Fibroblast of skin of left biceps (primary cell): ENCODE results near the gene CD46.

Source experiments
- DNase-seq, 2 experiments: peaks; one replicate each; pipeline ENCODE4 v3.0.0-alpha.2; 2013; ENCODE audit warnings: low read depth in 2 of 2

Gene CD46

DNA sequence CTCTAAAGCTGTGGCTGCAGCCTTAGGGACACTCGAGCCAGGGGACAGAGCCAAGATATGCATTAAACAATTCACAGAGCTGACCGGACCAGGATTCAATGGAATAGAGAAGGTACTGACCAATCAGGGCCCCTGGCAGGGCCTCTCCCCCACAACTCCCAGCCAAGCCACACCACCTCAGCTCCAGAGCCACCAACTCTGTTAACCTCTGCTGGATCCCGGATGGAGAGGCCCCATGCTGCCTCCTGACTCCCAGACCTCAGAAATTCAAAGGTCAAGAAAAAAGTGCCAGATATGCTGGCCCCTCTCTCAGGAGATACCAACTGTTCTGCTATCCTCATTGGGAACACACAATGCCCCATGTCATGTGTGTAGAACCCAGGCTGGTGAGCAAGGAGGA is 62.1 kb downstream of the CD46 start:
- no peak for DNase-seq

DNA sequence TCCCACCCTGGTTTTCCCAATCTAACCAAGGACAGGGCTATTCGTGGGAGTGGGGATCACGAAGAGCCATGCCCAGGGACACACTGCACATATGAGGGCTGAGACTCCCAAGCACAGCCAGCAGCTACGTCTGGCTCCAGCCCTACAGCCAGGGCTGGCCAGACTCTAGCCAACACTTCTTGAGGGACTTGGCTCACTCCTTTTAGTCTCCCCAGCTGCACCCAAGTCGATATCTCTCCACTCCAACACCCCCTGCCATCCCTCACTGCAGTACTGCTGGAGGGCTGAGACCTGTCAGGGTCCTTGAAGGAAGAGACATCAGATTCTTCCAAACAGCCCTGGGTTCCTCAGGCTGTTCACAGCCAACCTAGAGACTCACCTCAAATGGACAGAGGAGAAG is 62.6 kb downstream of the CD46 start:
- no peak for DNase-seq

DNA sequence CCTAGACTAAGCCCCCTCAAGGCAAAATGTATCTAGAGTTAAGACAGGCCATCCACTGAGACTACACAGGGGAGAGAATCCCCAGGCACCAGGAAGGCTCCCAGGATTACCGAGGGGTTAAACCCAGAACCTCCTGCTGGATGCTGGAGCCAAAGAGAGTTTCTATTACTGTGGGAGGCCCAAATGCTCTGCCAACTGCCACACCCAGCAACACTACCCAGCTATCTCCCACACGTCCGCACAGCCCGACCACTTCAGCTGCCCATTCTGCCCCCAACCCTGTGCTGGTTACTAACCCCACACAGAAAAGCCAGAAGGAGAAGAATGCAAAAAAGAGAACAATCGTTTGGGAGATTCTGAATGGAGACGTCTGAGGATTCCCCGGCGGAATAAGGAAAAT is 63.6 kb downstream of the CD46 start:
- DNase-seq = no peak

DNA sequence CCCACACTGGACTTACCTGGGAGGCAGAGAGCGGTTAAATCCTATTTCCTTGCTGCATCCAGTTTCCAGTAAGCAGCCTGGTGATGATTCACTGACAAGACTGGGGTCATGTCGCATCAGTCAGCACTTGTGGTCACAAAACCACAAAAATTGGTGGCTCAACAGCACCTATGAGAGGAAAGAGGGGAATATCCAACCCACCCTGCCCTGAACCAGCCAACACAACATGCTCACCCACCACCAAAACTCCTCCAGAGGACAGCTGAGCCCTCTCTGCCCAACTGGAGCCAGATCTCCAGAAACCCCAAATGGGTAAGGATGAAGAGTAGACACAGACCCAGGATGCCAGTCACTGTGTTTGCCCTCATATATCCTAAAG is 64.0 kb downstream of the CD46 start:
- no peak for DNase-seq

DNA sequence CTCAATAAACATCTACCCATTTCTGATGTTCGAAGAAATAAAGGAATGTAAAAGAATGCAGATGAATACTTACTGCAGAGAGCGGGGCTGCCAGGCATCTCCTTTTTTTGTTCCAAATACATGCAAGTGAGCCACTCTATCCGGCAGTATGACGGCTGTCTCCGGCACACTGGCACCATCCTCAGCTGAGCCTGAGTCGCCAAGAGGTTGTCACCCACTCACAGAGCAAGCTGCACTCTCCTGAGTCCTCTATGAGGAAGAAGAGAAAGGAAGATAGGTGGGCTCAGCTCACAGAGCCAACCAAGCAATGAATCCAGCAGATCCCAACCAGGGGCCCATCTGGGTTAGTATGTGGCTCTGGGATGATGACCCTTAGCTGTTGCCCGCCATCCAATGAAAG is 65.3 kb downstream of the CD46 start:
- DNase-seq = no peak

DNA sequence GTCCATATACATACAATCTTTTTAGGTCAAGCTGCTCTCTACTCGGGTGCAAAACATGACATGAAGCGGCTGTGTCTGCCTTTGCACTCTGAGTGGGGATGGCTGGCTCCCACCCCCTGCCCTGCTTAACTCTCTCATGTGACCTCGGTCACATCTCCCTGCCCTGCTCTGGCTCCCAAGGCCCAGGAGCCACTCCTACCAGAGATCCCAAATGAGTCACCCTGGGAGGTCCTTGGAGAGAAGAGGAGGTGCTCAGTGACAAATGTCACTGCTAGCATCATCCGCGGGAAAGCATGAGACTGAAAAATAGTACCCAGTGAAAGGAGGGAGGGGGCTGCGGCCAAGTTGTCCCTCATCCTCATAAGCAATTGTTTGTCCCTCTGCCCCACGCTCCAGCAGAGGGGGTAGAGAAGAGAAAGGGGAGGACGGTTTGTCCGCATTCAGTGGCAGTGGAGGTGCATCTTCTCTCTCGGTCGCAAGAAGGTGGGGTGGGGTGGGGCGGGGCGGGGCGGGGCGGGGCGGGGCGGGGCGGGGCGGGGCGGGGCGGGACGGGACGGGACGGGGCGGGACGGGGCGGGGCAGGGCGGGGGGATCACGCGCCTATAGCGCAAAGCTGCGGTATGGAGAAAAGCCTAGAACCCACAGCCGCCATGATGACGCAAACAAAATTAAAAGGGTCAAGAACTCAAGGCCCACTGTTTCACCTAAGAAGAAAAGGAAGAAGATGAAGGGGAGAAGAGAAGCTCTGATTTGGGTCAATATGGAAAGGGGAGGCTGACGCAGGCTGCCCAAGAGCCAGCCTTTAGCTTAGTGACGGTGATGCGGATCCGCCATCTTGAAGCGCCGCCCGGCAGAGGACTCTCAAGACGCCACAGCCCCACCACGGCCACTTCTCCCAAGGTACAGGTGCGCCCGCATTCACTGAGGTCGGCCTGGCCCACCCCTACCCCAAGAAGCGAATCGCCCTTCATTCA is 66.2 kb downstream of the CD46 start:
- DNase-seq = no peak

DNA sequence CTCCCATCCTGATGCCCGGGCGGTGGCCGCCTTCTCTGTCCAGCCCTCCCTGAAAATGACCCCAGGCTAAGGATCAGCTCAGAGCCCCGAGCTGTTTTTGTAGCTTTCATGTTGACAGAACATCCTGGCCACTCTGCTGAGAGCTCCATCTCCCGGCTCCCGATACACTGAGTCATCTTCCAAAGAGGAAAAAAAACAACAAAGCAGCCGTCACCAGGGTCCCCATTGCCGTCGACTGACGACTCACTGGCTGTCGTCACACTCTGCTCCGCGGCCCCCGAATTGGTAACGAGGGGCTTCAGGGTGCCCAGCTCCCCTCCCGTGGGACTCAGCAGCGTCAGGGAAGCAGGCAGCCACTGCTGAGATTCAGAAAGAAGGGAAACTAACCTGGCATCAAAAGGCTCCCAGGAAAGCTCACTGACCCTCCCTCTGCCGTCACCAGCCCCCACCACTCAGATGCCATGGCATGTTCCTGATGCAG is 67.2 kb downstream of the CD46 start:
- no peak for DNase-seq

DNA sequence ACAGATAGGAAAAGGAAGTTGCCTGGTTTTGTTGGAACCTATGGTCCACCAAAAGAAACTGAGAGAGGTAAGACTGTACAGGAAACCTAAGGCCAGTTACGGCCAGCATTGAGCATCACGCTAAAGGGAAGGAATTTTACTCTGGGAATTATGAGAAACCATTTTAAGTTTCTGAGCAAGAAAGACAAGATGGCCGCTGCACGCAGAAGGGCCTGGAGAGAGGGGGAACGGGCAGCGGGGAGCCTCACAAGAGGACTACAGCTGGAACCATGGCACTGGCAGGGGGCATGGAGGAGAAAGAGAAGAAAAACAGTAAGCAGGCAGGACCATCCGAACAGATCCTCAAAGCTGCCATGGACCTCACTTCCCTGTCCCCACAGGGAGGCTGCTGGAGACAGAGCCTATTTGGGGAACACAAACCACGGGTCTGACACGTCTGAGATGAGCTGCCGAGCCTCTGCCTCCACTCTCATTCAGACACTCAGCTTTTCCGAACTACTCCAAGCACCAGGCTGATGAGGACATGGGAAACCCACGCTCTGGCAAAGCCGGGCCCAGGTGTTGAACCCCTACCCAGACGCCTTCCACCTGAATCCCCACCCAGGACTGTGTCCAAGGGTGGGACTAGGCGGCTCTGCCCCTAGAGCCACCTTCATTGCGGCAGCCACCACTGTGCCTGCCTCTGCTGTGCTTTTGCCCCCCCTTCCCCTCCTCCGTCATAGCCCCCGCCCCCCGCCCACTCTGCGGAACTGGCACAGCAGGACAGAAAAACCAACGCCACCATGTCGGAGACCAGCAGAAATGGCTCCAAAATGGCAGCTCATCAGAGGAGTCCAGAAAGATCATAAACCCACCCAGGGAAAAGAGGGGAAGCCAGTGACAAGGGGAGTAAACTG is 69.0 kb downstream of the CD46 start:
- no peak for DNase-seq

DNA sequence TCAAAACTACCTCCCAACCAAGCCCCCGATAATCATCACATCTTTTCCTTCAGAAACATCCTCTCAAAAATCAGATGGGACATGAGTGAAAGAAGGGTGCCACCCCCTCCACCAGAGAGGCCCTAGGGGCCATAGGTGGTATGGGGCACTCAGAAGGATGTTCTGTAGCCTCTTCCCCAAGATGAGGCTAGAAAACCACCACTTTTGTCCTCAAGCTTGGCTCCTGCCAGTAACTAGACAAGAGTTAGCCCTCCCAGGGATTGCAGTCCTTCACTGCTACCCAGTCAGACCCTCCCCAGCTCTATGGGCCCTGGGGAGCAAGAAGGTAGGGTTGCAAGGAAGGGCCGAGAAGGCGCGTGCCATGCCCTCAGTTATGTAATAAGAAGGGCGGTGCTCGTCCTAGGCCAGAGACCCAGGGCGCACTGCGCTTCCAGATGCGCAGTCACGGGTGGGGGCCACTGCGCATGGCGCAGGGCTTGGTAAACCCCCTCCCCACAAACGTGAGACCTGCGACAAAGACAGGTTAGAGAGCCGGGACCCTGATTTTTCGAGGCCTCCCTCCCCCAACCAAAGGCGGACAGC is 69.7 kb downstream of the CD46 start:
- DNase-seq = no peak

DNA sequence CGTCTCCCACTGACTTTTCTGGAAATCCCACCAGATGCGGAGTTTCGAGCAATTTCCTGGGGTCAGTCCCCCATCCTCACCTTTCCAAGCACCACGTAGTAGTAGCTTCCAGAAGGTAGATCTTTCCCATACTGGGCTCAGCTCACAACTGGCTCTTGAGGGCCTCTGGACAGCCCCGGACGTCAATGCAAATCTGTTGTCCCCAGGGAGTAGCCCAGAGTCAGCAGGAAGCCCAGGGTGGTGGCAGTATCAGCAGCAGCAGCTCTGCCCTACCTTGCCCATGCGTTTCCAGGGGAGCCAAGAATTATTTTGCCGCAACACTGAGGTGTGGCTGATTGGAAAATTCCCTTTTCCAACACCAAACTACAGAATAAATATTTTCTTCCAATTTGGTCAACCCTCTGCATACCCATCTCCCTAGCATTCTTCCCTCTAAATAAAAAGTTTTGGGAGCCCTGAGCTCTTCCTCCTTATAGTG is 70.3 kb downstream of the CD46 start:
- DNase-seq = no peak

DNA sequence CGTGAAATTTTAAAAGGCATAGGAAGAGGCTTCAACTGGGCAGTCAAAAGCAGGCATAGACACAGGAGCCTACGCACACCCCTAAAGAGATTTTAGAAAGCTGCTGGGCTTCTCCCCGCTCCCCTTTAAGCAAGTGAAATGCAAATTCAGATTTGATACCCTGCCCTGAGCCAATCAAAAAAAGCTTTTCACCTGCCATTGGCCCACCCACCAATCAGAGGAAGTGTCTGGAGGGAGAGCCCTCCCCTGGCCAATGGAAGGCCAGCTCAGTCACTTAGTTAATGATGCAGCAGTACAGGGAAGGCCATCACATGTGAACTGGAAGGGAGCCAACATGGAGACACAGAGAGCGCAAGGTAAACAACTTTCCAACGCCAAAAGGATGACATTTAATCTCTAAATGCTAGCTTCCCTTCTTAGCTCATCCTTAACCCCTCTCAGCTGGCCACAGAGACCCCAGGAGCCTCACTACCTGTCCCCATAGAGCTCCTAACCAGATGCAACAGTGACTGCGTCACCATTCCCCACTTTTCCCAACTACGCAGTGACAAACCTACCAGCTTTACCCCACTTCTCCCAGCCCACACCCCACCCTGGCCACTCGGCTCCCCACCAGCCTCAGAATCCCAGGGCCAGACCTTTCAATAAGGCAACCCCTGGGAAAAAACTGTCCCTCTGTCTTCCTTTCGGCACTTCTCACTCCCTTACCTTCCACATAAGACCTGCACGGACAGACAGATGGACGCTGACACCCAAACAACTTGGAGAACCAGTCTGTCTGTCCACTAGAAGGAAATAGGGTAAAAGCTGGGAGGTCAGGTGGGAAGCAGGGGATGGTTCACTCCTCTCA is 71.0 kb downstream of the CD46 start:
- DNase-seq = no peak

DNA sequence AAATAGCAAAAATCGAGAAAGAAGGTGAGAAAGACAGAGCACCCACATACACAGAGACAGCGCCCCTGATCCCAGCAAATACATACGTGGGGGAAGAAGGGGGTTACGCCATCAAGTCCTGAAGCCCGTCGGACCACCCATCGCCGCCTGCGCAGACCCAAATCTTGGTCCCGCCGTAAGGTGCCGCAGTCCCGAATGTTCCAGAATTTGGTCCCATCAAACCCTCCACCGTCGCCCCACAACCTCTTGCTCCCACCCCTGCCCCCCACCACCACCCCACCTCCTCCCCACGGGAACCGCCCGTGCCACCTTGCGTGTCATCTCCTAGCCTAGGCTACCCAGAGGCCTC is 71.7 kb downstream of the CD46 start:
- DNase-seq = no peak

DNA sequence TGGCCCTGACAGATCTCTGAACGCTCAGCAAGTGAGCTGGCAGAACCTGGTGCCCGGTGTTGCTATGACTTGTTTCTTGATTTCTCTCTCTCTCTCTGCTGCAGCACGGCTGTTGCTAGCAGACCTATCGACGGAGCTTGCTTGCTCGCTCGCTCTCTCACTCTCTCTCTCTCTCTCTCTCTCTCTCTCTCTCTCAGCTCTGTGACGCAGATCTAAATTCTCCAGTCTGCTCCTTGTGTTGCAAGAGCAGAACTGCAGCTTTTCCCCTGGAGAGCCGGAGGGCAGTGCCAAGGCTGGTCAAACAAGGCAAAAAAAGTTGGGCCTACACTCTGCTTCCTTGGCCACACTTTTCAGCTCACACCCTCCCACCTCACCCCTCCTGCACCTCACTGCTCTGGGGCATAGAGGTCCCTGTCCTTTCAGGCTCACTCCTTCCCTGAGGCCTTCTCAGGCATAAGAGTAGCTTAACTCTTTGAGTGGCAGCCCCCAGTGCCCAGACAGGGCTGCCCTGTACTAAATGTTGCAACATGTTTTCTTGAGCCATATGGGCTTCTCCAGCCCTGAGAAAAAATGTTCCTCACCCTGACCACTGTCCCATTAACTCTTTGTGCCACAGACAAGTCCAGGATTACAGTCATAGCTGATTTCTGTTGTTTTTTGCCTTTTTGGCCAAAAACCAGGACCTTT is 72.2 kb downstream of the CD46 start:
- DNase-seq = peak; percentile 74 to 79

DNA sequence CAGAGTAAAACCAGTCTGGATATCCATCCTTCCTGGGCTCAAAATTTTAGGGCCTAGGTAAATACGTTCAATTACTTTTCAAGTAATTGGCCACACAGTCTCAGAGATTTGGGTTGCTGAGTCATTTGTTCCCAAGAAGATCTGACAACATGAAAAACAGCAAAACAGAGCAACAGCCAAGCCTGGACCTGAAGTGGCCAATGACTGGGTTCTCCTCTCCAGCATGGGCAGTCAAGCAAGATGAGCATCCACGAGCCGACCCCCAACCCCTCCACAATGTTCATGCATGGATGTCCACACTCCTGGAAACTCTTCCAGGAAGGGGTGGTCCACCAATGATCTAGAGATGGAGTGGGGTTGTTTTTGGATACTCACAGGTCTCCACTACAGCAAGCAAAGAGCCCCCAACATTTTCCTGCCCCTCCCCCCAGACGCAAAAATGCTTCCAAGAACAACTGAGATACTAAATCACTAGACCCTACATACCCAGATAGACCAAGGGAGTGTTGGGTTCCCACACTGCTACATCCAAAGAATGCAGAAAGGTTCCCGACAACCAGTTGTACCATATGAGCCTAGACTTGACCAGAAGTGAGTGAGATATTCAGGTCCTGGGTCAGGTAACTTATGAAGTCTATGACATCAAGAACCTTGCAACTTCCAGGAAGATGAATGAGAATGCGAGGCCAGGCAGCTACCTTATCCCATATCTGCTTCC is 73.0 kb downstream of the CD46 start:
- DNase-seq = no peak

DNA sequence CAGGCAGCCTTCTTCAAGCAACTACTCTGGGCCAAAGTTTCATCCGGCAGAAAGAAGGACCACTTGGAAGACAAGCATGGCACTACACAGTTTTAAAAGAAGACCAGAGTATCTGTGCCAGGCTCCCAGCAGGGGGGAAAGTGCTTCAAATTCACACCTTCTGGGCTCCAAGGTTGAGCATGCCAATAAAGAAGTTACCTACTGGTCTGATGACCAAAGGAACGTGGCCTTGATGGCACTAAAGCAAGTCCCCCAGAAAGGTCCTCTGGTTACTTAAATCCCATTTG is 73.5 kb downstream of the CD46 start:
- DNase-seq = no peak

DNA sequence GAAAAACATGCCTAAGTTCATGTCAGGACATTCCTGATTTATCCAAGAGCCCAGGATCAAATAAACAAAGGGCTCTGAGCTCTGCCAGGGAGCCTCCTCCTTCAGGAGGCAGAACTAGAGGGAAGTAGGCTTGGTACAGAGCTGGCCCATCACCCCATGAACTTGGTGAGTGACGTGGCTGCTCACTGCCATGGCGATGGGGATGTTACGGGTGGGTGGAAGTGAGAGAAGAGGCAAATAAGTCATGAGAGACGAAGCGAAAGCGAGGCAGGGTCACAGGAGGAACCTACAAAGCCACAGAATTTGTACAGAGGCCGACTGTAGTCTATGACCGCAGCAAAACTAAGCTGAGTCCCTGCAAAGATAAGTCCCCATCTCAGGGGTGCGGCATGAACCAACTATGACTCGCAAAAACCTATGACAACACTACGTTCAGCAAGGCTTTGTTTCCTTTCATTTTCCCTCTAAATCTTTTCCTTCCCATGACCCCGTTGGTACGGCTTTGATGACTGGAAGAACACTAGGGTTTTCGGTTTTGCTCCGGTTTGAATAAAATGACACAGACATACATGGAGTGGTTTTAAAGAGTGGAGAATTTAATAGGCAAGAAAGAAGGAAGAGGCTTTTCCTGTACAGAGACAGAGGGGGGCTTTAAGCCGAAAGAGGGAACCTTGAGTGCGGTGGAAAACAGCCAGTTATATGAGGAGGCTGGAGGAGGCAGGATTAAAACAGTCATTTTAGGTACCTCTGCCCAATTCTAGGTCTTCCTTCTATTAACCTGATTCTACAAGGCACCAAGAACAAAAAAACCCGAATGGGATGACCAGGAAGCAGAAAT is 74.1 kb downstream of the CD46 start:
- no peak for DNase-seq

DNA sequence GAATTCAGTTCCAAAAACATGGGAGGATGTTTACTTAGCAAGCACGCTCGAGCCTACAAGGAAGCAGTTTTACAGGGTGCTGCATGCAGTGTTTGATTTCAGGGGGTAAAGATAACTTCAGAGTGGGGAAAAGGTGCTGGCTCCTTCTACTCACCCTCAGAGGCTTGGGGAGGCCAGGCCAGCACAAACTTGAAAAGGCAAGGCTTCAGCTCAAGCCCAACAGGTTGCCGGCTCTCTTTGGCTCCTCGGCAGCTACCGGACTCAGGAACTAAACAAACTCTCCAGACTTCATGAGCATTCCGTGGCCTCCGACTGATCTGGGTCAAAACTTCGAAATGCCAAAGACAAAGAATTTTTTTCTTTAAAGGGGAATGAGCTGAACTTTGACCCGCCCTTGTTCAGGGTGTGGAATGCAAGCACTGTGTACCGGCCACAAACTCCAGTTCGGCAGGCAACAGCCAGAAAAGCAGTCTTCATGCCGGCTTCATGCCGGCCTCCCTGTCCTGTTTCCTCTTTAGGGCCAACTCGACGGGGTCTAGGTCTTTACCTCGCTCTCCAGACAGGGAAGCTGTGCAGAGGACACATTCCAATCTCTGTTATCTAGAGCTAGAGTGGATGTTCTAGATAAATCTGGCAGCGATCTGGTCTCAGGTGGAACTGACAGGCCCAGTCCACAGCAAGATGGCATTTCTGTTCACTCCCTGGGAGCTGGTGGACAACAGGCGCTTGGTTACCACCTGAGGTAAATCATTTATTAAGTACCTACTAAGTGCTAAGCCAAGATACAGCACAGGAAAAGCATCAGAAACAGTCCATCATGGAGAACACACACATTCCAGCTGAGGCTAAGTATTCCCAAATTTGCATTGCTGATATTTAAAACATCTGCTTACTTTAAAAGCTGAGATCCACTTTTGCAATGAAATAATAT is 75.0 kb downstream of the CD46 start:
- no peak for DNase-seq

DNA sequence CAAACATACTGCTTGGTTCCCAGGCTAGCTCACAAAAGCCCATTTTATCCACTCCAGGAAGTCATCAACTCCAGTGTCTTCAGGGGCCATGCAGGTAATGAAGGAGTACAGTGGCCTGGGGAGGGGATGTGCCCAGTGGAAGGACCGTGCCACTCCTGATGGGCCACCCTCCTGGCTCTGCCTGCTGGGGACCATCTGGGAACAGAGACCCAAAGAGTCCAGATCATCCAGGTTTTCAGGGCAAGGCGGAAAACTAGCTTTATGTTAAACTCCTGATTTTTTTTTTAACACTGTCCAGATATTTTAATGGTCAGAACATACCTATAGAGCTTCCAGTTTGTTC is 75.6 kb downstream of the CD46 start:
- DNase-seq = no peak
